ENCODE data around the gene ECSIT.

GRCh38 chr19:11473725-11474124, 55.2 kb downstream of the ECSIT start:
- TF ChIP-seq CTCF (conservative IDR thresholded peaks at IDR 0.05; ENCODE audit: low read depth in 2 of 2) (no peak), JUNB (IDR thresholded peaks at IDR 0.05; ENCODE audit: unreplicated experiment) (no peak), EZH2 (IDR thresholded peaks at IDR 0.05; ENCODE audit: low read depth, unreplicated experiment) (no peak), ZNF462 (CRISPR knock-in tag; IDR thresholded peaks at IDR 0.05) (no peak), REST (IDR thresholded peaks at IDR 0.05; ENCODE audit: unreplicated experiment) (no peak)

Measured in GM23338 (cell line).